Neural cell (in vitro differentiated cells): ENCODE measurements around the gene TIGD3. TPM values are rescaled to one million over a fixed set of nuclear protein-coding genes. Genes with fewer than 3 reads are reported as not detected.

Source experiments
- H2AFZ ChIP-seq: fragments of 200-600, 300-800 bp; sonication (generic), shearing (Covaris generic); 2 replicates; pipeline ENCODE4 v1.6.0; 2014; ENCODE audit warnings: low read depth, mild to moderate bottlenecking, antibody characterized with exemption, low read length, moderate library complexity
- H3F3A ChIP-seq: fragments of 200-600 bp; shearing (Covaris generic); 2 replicates; pipeline ENCODE4 v1.6.1; 2016; ENCODE audit warnings: mild to moderate bottlenecking, moderate library complexity, mixed read lengths, antibody characterized with exemption, low read length; ENCODE audit not compliant: insufficient read depth, poor library complexity, severe bottlenecking
- H3K27ac ChIP-seq: fragments of 200-600, 300-800 bp; sonication (generic), shearing (Covaris generic); 2 replicates; pipeline ENCODE4 v1.5.1; 2014; ENCODE audit warnings: mild to moderate bottlenecking, low read length, moderate library complexity
- H3K27me3 ChIP-seq: fragments of 300-800, 200-600 bp; sonication (generic), shearing (Covaris generic); 2 replicates; pipeline ENCODE4 v1.6.0; 2014; ENCODE audit warnings: mild to moderate bottlenecking, low read depth, low read length, moderate library complexity; ENCODE audit not compliant: insufficient read depth
- H3K36me3 ChIP-seq: fragments of 300-800, 200-600 bp; sonication (generic), shearing (Covaris generic); 2 replicates; pipeline ENCODE4 v1.5.1; 2014; ENCODE audit warnings: mild to moderate bottlenecking, antibody characterized with exemption, low read length, moderate library complexity; ENCODE audit not compliant: insufficient read depth
- H3K4me2 ChIP-seq: fragments of 300-800, 200-600 bp; sonication (generic), shearing (Covaris generic); 2 replicates; pipeline ENCODE4 v1.6.0; 2014; ENCODE audit warnings: mild to moderate bottlenecking, low read length
- H3K4me3 ChIP-seq: fragments of 300-800, 200-600 bp; sonication (generic), shearing (Covaris generic); 2 replicates; pipeline ENCODE4 v1.5.1; 2014; ENCODE audit warnings: mild to moderate bottlenecking, low read length, moderate library complexity
- H3K79me2 ChIP-seq: fragments of 200-600 bp; shearing (Covaris generic); replicated peaks from 2 replicates; pipeline ENCODE4 v1.6.0; 2014; ENCODE audit warnings: mild to moderate bottlenecking, low read length, moderate library complexity; ENCODE audit not compliant: insufficient read depth
- H3K9ac ChIP-seq: fragments of 300-800, 200-600 bp; sonication (generic), shearing (Covaris generic); 2 replicates; pipeline ENCODE4 v1.6.1; 2016; ENCODE audit warnings: mild to moderate bottlenecking, low read length, mixed read lengths
- H3K9me2 ChIP-seq: fragments of 200-600 bp; shearing (Covaris generic); 2 replicates; pipeline ENCODE4 v1.6.1; 2016; ENCODE audit warnings: mild to moderate bottlenecking, low read length, mixed read lengths; ENCODE audit not compliant: insufficient read depth
- H3K9me3 ChIP-seq: fragments of 200-600, 300-800 bp; sonication (generic), shearing (Covaris generic); 2 replicates; pipeline ENCODE4 v1.6.1; 2016; ENCODE audit warnings: mild to moderate bottlenecking, mixed run types, low read length, moderate library complexity, mixed read lengths
- H4K20me1 ChIP-seq: fragments of 200-600 bp; shearing (Covaris generic); 2 replicates; pipeline ENCODE4 v1.6.1; 2016; ENCODE audit warnings: mild to moderate bottlenecking, mixed run types; ENCODE audit not compliant: insufficient read depth
- CTCF ChIP-seq: fragments of 450-650 bp; IDR thresholded peaks from 2 replicates; pipeline ENCODE4 v1.5.1; 2014; ENCODE audit warnings: antibody characterized with exemption, mild to moderate bottlenecking, moderate library complexity; ENCODE audit not compliant: poor library complexity, severe bottlenecking
- EP300 ChIP-seq: fragments of 450-650 bp; conservative IDR thresholded peaks from 2 replicates; pipeline ENCODE4 v1.6.1; 2014; ENCODE audit warnings: antibody characterized with exemption, mild to moderate bottlenecking, moderate library complexity; ENCODE audit not compliant: poor library complexity, severe bottlenecking
- EZH2 ChIP-seq: fragments of 200-600, 300-800 bp; shearing (Covaris generic), sonication (generic); IDR thresholded peaks from 2 replicates; pipeline ENCODE4 v1.6.1; 2014; ENCODE audit warnings: antibody characterized with exemption, low read length, borderline replicate concordance, mild to moderate bottlenecking; ENCODE audit not compliant: insufficient read depth, poor library complexity, severe bottlenecking
- MXI1 ChIP-seq: fragments of 450-650 bp; conservative IDR thresholded peaks from 2 replicates; pipeline ENCODE4 v1.6.1; 2014; ENCODE audit warnings: antibody characterized with exemption, mild to moderate bottlenecking; ENCODE audit not compliant: poor library complexity, severe bottlenecking
- POLR2AphosphoS5 ChIP-seq: IDR thresholded peaks from 2 replicates; pipeline ENCODE4 v1.6.1; 2012
- RAD21 ChIP-seq: fragments of 450-650 bp; conservative IDR thresholded peaks from 2 replicates; pipeline ENCODE4 v1.6.1; 2014; ENCODE audit warnings: antibody characterized with exemption, mild to moderate bottlenecking, moderate library complexity
- REST ChIP-seq: IDR thresholded peaks from 2 replicates; pipeline ENCODE4 v1.6.1; 2012; ENCODE audit warnings: borderline replicate concordance
- SMC3 ChIP-seq: fragments of 450-650 bp; conservative IDR thresholded peaks from 2 replicates; pipeline ENCODE4 v1.6.1; 2014; ENCODE audit warnings: antibody characterized with exemption, mild to moderate bottlenecking, moderate library complexity; ENCODE audit not compliant: poor library complexity
- TAF1 ChIP-seq: IDR thresholded peaks from 2 replicates; pipeline ENCODE4 v1.6.1; 2012; ENCODE audit warnings: low read depth
- polyA plus RNA-seq: library from polyadenylated mRNA; depleted of rRNA; stranded (reverse); fragments of >200 nt; gene quantifications from 2 replicates; pipeline ENCODE4 v1.2.3, GENCODE V29; 2014

Gene TIGD3
- polyA plus RNA-seq, 1 donor from 2014 or later: 16.1 TPM

GRCh38 chr11:65380460-65381119 is 26.0 kb downstream of the TIGD3 start:
- H4K20me1 ChIP-seq: no peaks in the 10 kb centered on the region
- TF ChIP-seq POLR2AphosphoS5 (no peak), CTCF (no peak), SMC3 (no peak), REST (no peak), RAD21 (no peak)
- no peak overlapping the region for H3K4me2 ChIP-seq
- no peaks in the 10 kb centered on the region for H3K36me3 ChIP-seq
- H3K9me2 ChIP-seq: no peaks in the 10 kb centered on the region
- H3K27ac ChIP-seq: no peak overlapping the region
- H3K79me2 ChIP-seq: no peaks in the 10 kb centered on the region
- no peaks in the 10 kb centered on the region for H3F3A ChIP-seq
- no peaks in the 10 kb centered on the region for H3K27me3 ChIP-seq
- no peak overlapping the region for H2AFZ ChIP-seq
- no peak overlapping the region for H3K4me3 ChIP-seq
- H3K9ac ChIP-seq: no peak overlapping the region
- H3K9me3 ChIP-seq: no peaks in the 10 kb centered on the region

- no peak overlapping the region for H3K9ac ChIP-seq
- no peaks in the 10 kb centered on the region for H4K20me1 ChIP-seq
- no peaks in the 10 kb centered on the region for H3K9me3 ChIP-seq
- H3K27me3 ChIP-seq: no peaks in the 10 kb centered on the region
- H3F3A ChIP-seq: no peaks in the 10 kb centered on the region
- H3K4me2 ChIP-seq: no peak overlapping the region
- H3K4me3 ChIP-seq: no peak overlapping the region
- H3K79me2 ChIP-seq: peaks cover 1% of the 10 kb centered on the region
- no peaks in the 10 kb centered on the region for H3K36me3 ChIP-seq
- no peak overlapping the region for H3K27ac ChIP-seq
- TF ChIP-seq EZH2 (no peak), RAD21 (no peak), CTCF (no peak), SMC3 (no peak), MXI1 (no peak), REST (no peak), TAF1 (no peak), POLR2AphosphoS5 (no peak), EP300 (no peak)
- H3K9me2 ChIP-seq: no peaks in the 10 kb centered on the region
- H2AFZ ChIP-seq: no peak overlapping the region
These were observed 27.1 kb downstream of the TIGD3 start for GRCh38 chr11:65381716-65382032.
